Left renal pelvis (tissue), 4 donors: ENCODE results near the gene EFCAB6. TPM values are rescaled to one million over a fixed set of nuclear protein-coding genes. Genes with fewer than 3 reads are reported as not detected.

Experiments used
- DNase-seq, 4 donors: peaks; one replicate each; pipeline ENCODE4 v3.0.0-alpha.2; 2013; ENCODE audit warnings: low read depth in 4 of 4, low spot score in 3 of 4
- polyA plus RNA-seq, 4 donors: library from polyadenylated mRNA; unstranded; fragments of 120-200 nt; gene quantifications; one replicate each; pipeline ENCODE4 v1.2.1, GENCODE V29; 2013; ENCODE audit not compliant: insufficient read length in 4 of 4

The EFCAB6 gene
- polyA plus RNA-seq, 4 donors = 1.4 to 5.7 (median 4.8) TPM

DNA sequence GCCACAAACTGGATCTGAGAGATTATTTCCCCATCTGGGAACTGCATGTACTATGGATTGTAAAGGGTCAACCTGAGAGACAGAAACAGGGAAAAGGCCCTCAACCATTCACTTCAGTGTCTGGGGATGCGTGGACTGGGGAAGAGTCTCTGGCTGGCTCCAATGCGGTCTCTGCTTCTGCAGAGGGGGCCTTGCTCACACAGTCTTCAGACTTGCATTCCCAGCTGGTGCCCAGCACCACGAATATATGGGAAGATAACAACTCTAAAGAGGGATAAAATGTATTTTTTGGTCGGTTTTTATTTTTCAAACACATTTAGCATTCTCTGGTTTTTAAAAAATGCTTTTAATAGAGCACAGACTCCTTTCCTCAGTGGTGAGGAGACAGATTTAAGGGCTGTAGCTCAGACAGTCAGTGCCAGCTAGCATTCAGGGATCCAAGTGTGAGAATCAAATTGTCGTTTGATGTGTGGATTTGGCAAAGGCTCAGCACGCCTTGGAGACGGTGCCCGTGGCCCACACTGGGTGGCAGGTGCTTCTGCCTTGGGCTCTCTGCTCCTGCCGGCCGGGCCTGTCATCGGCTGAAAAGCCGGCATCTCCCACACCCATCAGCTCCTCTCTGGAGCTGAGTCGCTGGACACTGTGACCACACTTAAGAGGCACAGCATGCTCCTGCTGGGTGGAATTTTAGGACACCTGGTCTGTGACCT is 8.0 kb upstream of the EFCAB6 start:
- no peak for DNase-seq

DNA sequence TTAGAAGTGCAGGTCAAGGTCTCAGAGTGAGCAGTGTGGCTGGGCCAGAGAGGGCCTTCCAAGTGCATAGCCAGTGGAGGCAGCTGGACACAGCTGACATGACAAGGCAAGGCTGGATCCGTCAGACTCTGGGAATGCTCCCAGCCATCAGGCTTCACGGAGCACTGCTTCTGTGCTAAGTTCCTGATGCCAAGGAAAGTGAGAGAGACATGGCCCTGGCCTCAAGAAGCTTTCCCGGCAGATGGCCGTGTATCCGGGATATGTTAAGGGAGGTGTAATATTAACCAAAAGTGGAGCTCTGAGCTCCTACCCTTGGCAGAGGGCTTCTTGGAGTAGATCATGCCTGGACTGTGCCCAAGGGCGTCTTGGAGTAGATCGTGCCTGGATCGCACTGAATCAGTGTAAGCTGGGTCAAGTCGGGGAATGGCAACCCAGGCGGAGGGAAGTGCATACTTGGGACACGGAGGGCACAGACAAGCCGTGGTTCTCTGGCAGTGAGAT is 7.4 kb upstream of the EFCAB6 start:
- DNase-seq = no peak

DNA sequence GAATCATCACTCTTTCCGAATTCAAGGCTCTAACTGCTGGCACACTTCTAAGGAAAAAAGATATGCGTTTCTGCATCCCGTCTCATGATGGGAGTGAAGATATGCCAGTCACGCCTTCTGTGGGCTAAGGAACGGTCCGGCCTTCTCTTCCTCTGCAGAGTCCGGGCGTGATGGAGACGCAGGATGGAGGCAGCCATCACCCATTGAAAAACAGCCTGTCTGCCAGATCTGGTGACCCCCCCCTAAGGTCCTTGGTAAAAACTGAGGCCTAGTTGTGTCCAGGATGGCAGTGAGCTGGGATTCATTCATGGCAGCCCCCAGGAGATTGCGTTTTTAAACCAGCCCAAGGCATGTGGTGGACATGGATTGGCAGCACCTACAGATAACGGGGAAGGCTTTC is 6.9 kb upstream of the EFCAB6 start:
- no peak for DNase-seq

DNA sequence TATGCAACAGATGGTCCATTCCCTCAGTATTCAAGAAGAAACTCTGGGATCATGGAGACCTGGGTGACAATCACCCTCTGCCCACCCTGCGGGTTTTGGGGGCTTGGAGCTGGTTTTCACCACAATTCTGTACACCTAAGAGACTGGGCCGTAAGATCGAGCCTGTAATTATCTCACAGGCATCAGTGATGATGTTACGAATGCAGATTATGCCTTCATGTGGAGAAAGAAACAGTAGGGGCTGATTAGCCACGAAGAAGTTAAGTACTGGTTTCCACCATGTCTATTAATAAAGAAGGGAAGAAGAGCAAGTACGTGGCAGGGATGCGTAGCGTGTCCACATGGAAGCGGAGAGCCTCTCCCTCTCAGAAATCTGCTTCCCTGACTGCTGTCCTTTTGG is 5.3 kb upstream of the EFCAB6 start:
- DNase-seq = no peak

DNA sequence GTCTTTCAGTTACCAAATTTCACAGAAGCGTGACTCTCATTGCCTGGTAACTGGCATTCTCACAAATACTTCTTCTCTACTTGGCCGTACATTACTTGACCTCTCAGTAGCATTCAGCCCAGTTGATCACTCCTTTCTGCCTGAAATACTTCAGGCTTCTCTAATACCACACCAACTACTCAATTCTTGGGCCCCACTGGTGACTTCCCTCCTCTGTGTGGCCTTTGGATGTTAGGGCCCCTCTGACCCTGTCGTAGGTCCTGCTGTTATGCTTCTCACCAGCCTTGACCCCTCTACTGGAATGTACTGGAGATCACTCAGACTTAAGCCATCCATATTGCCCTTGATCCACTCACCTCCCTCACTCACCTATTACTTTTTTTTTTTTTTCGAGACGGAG is 2.2 kb upstream of the EFCAB6 start:
- DNase-seq = no peak

DNA sequence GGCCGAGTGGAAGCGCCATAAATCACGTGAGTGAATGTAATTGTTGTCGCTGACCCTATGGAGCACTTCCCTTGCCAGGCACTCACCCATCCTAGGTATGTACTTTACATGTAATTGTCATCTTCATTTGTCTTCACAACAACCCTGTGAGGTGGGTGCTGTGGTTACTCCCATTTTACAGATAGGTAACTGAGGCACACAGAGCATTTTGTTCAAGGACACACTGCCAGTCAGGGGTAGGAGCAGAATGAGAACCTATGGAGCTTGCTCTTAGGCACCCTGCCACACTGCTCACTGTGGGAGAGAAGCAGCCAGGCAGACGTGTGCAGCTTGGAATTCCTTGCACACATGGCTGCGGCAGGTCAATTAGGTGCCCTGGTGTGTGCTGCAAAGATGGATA is 785 bp upstream of the EFCAB6 start:
- DNase-seq = no peak

DNA sequence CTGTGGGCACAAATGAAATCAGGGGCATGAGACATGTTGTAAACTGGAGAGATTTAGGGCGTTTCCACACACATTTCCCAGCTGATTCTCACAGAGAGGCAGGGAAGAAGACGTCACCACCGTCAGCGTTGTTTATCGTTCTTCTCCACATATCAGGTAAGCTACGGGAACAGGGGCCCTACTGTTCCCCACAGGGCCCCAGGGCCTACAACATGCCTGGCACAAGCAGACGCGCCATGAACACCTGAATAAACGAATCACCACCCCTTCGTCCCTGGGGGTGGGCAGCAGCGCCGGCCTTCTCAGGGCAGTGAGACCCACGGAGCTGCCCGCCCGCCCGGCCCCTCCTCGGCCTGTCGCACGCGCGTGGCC is 342 bp downstream of the EFCAB6 start:
- DNase-seq = no peak

DNA sequence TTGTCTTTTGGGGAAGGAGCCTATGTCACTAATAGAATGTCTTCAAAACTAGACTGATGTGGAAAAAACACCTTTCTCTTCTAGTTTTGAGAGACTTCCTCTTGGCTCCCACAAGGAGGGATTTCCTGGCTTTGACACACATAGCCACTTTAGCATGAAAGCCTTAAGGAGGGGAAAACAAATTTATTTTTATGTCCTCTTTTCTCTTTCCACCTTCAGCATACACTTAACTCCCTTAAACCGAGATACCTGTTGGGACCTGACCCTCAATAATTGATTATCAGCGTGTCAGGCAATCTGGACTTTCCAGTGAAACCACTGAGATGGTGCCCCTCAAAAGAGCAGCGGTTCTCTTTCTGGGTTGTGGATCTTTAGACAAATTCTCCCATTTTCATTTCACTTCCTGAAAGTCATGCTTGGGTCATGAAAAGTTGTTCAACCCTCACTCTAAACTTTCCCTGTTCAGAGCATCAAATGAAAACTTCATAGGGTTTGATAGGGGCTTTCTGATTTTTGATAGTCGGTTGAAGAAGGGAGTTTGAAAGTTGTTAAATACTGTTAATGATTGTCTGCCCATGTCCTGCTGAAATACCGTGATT is 9.1 kb downstream of the EFCAB6 start:
- no peak for DNase-seq

DNA sequence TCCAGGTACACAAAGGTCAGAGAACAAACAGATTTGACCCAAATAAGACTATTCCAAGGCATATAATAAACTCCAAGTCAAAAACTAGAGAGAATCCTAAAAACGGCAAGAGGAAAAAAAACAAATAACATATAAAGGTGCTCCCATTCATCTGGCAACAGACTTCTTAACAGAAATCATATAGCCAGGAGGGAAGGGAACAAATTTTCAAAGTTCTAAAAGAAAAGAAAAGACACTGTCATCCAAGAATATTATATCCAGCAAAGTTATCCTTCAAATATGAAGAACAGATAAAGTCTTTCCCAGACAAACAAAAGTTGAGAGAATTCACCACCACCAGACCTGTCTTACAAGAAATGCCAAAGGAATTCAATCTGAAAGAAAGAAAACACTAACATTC is 11.1 kb downstream of the EFCAB6 start:
- no peak for DNase-seq

DNA sequence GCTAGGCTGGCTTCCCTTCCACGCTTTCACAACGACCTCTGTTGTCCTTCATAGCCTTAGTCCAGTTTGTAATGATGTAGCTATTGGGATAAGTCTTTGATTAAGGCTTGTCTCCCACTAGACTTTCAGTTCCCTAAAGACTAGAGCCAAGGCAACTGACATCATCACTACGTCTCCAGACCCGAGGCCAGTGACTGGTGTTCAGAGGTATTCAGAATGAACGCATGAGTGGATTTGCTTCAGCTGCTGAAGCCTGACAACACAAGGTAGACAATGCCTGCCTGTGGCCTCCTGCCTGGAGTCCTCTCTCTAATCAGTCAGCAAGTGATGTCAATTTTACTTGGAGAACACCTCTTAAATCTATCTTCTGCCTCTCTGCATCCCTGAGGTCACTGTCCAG is 13.6 kb downstream of the EFCAB6 start:
- DNase-seq = no peak

DNA sequence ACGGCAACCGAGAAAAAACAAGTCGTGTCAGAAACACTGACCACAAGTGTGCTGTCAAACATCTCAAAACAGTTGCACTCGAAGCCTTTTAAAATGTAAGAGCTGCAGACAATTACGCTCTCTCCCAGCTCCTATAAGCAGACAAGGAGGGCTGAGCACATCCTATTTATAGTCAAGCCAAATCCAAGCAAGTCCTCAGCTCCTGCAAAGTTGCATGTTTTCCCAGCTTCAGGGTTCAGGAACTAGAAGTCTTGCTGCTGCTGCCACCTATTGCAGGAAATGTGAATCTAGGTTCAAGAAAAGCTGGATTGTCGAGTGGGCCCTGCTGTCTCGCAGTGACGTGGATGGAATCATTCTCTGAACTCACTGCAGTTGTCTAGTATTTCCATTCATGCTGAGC is 15.5 kb downstream of the EFCAB6 start:
- peak in 2 of 4 donors; percentile 26 for DNase-seq

DNA sequence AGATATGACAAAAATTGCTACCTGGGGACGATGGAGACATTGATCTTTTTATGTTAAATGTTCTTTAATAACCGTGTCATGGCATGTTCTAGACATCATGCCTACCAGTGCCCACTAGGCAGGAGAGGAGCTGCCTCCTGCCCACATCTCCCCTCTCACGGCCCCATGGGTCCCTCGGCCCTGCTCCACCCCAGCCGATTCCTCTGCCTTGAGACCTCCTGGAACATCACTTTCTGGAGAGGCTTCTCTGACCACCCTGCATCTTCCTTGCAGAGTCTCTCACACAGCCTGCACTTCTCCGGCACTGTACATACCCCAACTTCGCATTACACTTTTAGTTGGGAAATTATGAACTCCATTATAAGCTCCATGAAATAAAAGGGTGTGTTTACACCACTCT is 16.8 kb downstream of the EFCAB6 start:
- DNase-seq = no peak

DNA sequence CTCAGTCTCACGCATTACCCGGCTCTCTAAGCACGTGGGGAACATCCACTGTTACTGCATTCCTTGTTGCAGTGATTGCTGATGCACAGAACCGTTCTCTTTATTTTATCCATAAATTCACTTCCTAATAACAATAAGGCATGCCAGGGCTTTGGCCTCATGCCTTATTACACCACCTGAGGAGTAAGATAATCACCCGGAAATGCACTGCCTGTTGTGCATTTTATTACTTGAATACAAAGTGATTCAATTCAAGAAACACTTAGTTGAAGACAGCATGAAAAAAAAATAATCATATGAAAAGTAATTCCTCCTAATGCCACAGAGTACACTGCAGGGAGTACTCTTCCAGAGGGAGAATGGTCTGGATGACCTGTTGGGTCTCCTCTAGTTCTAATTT is 19.2 kb downstream of the EFCAB6 start:
- no peak for DNase-seq

DNA sequence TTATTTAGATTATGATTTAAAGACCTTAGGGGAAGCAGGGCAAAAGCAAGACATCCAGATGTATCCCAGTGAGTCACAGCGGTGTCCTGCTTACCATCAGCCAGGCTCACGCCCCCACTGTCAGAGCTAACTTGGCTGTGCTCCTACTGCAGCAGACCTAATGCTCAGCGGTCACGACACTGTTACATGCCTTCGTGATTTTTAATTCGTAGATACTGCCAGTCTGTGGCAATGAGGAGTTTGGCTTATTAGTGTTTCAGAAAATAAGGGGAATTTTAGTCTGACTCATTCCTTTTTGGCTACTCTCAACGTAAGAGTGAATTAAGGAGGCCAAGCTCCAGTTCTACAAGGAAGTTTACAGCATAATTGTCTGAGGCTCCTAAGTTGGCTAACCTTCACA is 22.7 kb downstream of the EFCAB6 start:
- DNase-seq = no peak

DNA sequence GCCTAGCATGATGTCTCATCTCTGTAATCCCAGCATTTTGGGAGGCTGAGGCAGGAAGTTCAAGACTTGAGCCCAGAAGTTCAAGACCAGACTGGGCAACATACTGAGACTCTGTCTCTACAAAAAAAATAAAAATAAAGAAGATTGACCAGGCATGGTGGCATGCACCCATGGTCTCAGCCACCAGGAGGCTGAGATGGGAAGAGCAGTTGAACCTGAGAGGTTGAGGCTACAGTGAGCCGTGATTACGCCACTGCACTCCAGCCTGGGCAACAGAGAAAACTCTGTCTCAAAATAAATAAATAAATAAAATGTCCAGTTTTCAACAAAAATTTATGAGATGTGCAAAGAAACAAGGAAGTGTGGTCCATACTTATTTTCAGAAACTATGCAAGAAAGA is 28.3 kb downstream of the EFCAB6 start:
- DNase-seq = no peak

DNA sequence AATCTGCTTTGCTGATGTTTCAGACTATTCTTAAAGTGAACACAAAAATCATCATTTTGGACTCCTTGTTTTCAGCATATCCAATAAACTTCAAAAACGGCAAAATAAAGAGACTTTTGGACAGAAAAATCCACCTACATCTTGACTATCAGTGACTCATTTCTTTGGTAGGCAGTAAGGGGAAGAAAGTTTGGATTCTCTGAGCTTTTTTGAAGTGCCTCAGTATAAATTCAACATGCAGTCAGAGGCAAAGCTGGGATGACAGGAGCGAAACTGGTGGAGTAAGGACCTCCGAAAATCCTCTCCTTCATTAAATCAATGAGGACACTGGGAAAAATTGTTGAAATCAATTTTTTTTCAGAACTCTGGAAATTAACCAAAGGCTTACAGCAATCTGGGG is 29.7 kb downstream of the EFCAB6 start:
- DNase-seq = no peak

DNA sequence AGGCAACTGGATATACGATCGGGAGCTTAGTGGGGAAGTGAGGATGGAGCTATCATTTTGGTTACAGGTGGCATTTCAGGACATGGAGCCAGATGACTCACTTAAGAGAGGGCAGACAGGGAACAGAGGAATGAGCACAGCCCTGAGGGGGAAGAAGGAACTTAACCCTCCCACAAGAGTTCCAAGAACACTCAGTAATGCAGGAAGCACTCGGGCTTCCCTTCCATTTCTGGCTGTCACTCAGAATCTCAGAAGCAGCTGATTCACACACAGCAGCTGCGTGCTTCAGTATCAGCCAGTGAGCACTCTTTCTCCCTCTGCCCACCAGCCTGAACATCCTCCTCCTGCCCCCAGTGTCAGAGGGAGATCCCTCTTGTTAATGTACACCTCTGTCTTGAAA is 34.8 kb downstream of the EFCAB6 start:
- no peak for DNase-seq

DNA sequence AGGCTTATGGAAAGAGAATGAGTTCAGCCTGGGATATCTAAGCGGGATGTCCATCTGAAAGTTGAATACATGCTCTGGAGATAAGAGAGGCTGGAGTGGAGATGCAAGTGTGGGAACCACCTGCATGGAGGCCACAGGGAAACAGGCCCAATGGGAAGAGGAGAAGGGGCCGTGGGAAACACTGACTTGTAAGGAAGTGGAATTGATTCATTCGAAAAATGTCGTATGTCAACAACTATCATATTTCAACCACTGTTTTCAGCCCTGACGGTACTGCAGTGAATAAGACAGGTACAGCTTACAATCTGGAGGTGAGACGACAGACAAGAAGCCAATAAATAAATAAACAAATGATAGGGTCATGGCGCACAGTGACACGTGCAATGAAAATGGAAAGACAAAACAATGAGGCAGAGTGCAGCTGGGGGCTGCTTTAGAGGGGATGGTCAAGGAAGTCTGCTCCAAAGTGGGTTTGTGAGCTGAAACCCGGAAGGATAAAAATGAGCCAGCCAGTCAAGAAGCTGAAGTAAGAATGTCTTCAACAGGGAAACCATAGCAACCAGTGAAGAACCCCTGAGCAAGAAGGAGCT is 35.9 kb downstream of the EFCAB6 start:
- DNase-seq = no peak

DNA sequence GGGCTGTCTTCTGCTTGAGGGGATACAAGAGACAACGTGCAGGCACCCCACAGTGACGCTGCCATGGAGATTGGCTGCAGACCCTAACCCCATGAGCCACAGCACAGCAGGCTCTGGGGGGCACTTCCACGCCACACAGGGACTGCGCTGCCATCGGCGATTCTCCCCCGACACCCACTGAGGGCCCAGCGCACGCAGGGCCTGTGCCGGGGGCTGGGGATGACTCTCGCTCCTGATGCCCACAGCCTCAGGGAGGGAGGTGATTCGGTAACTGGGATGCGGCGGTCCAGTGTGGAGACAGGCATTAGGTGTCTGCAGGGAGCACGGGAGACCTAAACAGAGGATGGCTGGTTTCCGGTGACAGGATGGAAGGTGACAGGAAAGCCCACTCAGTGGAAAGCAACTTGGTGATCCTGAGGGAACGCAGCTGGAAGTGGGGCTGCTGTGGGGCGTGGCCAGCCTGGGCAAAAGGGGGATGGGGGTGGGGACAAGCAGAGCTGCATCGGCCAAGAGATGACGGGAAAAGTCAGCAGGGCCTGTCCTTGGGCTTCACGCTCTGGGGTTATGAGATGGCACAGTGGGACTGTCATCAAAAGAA is 37.7 kb downstream of the EFCAB6 start:
- DNase-seq = no peak

DNA sequence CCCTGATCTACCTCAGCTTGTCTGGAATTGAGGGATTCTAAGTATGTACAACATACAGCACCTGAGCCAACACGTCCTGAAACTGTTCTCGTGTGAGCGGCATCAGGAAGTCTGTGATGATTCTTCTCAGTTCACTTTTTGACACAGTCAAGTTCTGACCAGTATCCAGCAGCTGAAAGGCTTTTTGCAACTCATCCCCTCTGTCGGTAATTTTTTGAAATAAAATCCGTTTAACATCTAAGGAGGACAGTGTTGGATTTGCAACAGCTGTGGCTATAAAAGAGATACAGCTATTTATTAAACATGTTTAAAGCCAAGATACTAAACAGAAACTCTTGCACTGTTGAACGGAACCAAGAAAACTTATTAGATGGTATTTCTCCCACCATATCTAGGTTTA is 39.3 kb downstream of the EFCAB6 start:
- DNase-seq = peak in 1 of 4 donors; percentile 10

DNA sequence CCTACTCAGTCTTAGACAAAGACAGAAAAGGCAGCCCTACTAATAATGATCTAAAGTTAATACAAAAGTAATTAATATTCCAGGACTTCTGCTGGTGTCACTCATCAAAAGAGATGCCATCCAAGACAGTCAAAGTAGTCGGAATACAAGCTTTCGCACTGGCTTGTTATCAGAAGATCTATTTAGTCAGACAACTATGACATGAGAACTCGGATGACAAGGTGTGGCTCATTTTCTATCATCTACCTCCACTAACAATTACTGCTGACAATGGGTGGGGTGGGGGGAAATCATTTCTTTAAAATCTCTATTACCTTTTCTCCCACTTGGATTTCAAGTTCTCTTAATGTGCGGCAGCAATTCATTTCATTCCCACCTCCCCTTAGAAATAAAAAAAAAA is 56.7 kb downstream of the EFCAB6 start:
- DNase-seq = no peak

DNA sequence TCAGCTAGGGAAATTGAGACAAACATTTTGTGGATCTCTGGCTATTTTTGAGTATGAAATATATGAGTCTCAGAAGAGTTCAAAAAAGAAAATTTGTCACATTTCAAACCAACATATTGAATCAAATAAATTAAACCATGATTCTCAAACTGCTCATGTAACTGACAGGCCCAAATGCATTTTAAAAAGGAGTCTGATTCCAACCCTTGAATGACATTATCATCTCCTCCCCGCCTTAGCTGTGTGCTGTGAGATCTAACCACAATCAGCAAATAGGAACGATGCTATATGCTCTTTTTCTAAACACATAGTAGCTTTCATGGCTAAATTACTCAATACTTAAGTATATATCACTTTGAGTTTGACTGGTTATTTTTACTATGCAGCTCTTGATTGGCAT is 57.1 kb downstream of the EFCAB6 start:
- no peak for DNase-seq
